Parathyroid adenoma (tissue), 2 donors: ENCODE results near the gene DNAAF5.

ENCODE experiments used
- H2AFZ ChIP-seq: fragments of 300-600 bp; sonication (generic); one replicate; pipeline ENCODE4 v1.7.0; 2017; ENCODE audit warnings: antibody characterized with exemption, mild to moderate bottlenecking
- H3K27ac ChIP-seq: fragments of 300-600 bp; sonication (generic); one replicate; pipeline ENCODE4 v1.7.0; 2017
- H3K27me3 ChIP-seq: fragments of 300-600 bp; sonication (generic); one replicate; pipeline ENCODE4 v1.7.0; 2017; ENCODE audit warnings: low read length; ENCODE audit not compliant: control insufficient read depth, insufficient read depth
- H3K36me3 ChIP-seq: fragments of 300-600 bp; sonication (generic); one replicate; pipeline ENCODE4 v1.7.0; 2017; ENCODE audit warnings: low read length; ENCODE audit not compliant: control insufficient read depth, insufficient read depth
- H3K4me1 ChIP-seq: fragments of 300-600 bp; sonication (generic); one replicate; pipeline ENCODE4 v1.7.0; 2017; ENCODE audit warnings: control low read depth
- H3K4me2 ChIP-seq: fragments of 300-600 bp; sonication (generic); one replicate; pipeline ENCODE4 v1.7.0; 2017; ENCODE audit warnings: low read length
- H3K4me3 ChIP-seq: fragments of 300-600 bp; sonication (generic); one replicate; pipeline ENCODE4 v1.7.0; 2017; ENCODE audit warnings: low read depth, low read length
- H3K79me2 ChIP-seq: fragments of 300-600 bp; sonication (generic); one replicate; pipeline ENCODE4 v1.7.0; 2017; ENCODE audit warnings: control low read depth
- H3K9ac ChIP-seq: fragments of 300-600 bp; sonication (generic); one replicate; pipeline ENCODE4 v1.7.0; 2017; ENCODE audit warnings: mild to moderate bottlenecking
- H3K9me3 ChIP-seq: fragments of 300-600 bp; sonication (generic); one replicate; pipeline ENCODE4 v1.7.0; 2017; ENCODE audit warnings: low read length; ENCODE audit not compliant: control insufficient read depth
- CTCF ChIP-seq: fragments of 300-600 bp; sonication (generic); IDR thresholded peaks from one replicate; pipeline ENCODE4 v1.7.0; 2017; ENCODE audit warnings: antibody characterized with exemption, mild to moderate bottlenecking
- donor health status: primary hyperparathyroidism.

DNAAF5 gene

GRCh38 chr7:773622-773915 is 47.1 kb downstream of the DNAAF5 start:
- no peak overlapping the region for H2AFZ ChIP-seq
- no peak overlapping the region for H3K27ac ChIP-seq
- H3K79me2 ChIP-seq, result no peaks in the 10 kb centered on the region
- H3K9ac ChIP-seq, result no peak overlapping the region
- H3K4me3 ChIP-seq, result no peak overlapping the region
- H3K27me3 ChIP-seq, result no peaks in the 10 kb centered on the region
- no peaks in the 10 kb centered on the region for H3K36me3 ChIP-seq
- H3K9me3 ChIP-seq, result no peaks in the 10 kb centered on the region
- no peak for TF ChIP-seq CTCF
- H3K4me2 ChIP-seq, result no peak overlapping the region
- H3K4me1 ChIP-seq, result peaks cover 8% of the 10 kb centered on the region

- no peaks in the 10 kb centered on the region for H3K79me2 ChIP-seq
- peaks cover 8% of the 10 kb centered on the region for H3K4me1 ChIP-seq
- no peaks in the 10 kb centered on the region for H3K27me3 ChIP-seq
- no peak overlapping the region for H3K4me3 ChIP-seq
- no peak overlapping the region for H2AFZ ChIP-seq
- no peaks in the 10 kb centered on the region for H3K36me3 ChIP-seq
- no peak overlapping the region for H3K9ac ChIP-seq
- no peak overlapping the region for H3K27ac ChIP-seq
- no peaks in the 10 kb centered on the region for H3K9me3 ChIP-seq
- H3K4me2 ChIP-seq, result no peak overlapping the region
- peak; percentile 72 for TF ChIP-seq CTCF
These were observed 47.9 kb downstream of the DNAAF5 start for GRCh38 chr7:774161-775109.

GRCh38 chr7:776381-776780 is 49.9 kb downstream of the DNAAF5 start:
- Histone ChIP-seq H3K79me2 (no peaks in the 10 kb centered on the region), H2AFZ (no peak overlapping the region), H3K9me3 (no peaks in the 10 kb centered on the region), H3K27me3 (no peaks in the 10 kb centered on the region), H3K4me1 (peaks cover 2% of the 10 kb centered on the region), H3K9ac (no peak overlapping the region), H3K4me3 (no peak overlapping the region), H3K4me2 (no peak overlapping the region), H3K27ac (no peak overlapping the region), H3K36me3 (no peaks in the 10 kb centered on the region)
- TF ChIP-seq CTCF, result no peak

GRCh38 chr7:776992-777727 is 50.7 kb downstream of the DNAAF5 start:
- no peaks in the 10 kb centered on the region for H3K36me3 ChIP-seq

More at GRCh38 chr7:776992-777727, 50.7 kb downstream of the DNAAF5 start:
- Histone ChIP-seq H3K4me1 (no peaks in the 10 kb centered on the region), H3K9me3 (no peaks in the 10 kb centered on the region), H3K79me2 (no peaks in the 10 kb centered on the region), H2AFZ (no peak overlapping the region), H3K27me3 (no peaks in the 10 kb centered on the region), H3K9ac (no peak overlapping the region), H3K4me3 (no peak overlapping the region), H3K4me2 (no peak overlapping the region), H3K27ac (no peak overlapping the region)
- TF ChIP-seq CTCF, result no peak
